Endothelial cell of umbilical vein (primary cell): ENCODE measurements around the gene ANGEL2. TPM values are rescaled to one million over a fixed set of nuclear protein-coding genes. Genes with fewer than 3 reads are reported as not detected.

ENCODE experiments used
- BruUV-seq: library from RNA; stranded (reverse); fragments of 400-500 nt; replicated peaks from 2 replicates; lab custom pipeline; 2021; lab: Mats Ljungman, UMichigan
- CTCF ChIA-PET: fragments of 300-600, 350-600 bp; sonication (Branson Sonifier 250); formaldehyde crosslinking; loops from one replicate; lab custom pipeline; 2021; ENCODE audit warnings: antibody characterized with exemption, inconsistent platforms; lab: Charles Lee
- POLR2A ChIA-PET: fragments of 300-600, 350-600 bp; sonication (Branson Sonifier 250); formaldehyde crosslinking; loops from one replicate; lab custom pipeline; 2021; ENCODE audit warnings: antibody characterized with exemption, inconsistent platforms; lab: Charles Lee
- DNase-seq: peaks from one replicate; pipeline ENCODE4 v3.0.0-alpha.2; 2011; ENCODE audit warnings: low read depth, low spot score
- FAIRE-seq: peaks from 2 replicates; lab custom pipeline; 2011; peaks lifted over from hg19 to GRCh38; lab: Jason Lieb, UNC
- H2AFZ ChIP-seq: 2 replicates; pipeline ENCODE4 v1.6.0; 2012; ENCODE audit warnings: low read depth, low read length, control low read depth, inconsistent platforms
- H3K27ac ChIP-seq: 2 replicates; pipeline ENCODE4 v1.5.1; 2011; ENCODE audit warnings: low read depth, mild to moderate bottlenecking, control low read depth, low read length, moderate library complexity; ENCODE audit not compliant: insufficient read depth
- H3K27me3 ChIP-seq, 2 experiments: 2 replicates each; pipeline versions ENCODE4 v1.6.0 to v1.6.1; 2011; ENCODE audit warnings: low read length in 2 of 2, mixed read lengths in 1 of 2; ENCODE audit not compliant: control insufficient read depth in 2 of 2, insufficient read depth in 2 of 2
- H3K36me3 ChIP-seq, 2 experiments: 2 replicates in 1 of 2; 3 replicates in 1 of 2; pipeline ENCODE4 v1.5.1; 2011; ENCODE audit warnings: low read length in 2 of 2, mild to moderate bottlenecking in 1 of 2, moderate library complexity in 1 of 2; ENCODE audit not compliant: control insufficient read depth in 2 of 2, insufficient read depth in 2 of 2; ENCODE audit errors: extremely low read depth in 1 of 2
- H3K4me1 ChIP-seq: 3 replicates; pipeline ENCODE4 v1.5.1; 2011; ENCODE audit warnings: mild to moderate bottlenecking, low read length; ENCODE audit not compliant: control insufficient read depth, insufficient read depth; ENCODE audit errors: extremely low read depth
- H3K4me2 ChIP-seq: 2 replicates; pipeline ENCODE4 v1.6.1; 2011; ENCODE audit warnings: low read length, control low read depth, mixed read lengths; ENCODE audit not compliant: insufficient read depth
- H3K4me3 ChIP-seq, 3 experiments: fragments of 200-600 bp in 1 of 3; sonication (generic), shearing (Covaris generic) in 1 of 3; replicated peaks in 1 of 3; 2 replicates each; pipeline ENCODE4 v1.5.1; 2011 to 2016; ENCODE audit warnings: control low read depth in 3 of 3, low read length in 3 of 3, mild to moderate bottlenecking in 2 of 3, inconsistent platforms in 1 of 3, low read depth in 1 of 3, moderate library complexity in 1 of 3; ENCODE audit not compliant: insufficient read depth in 1 of 3
- H3K79me2 ChIP-seq: 2 replicates; pipeline ENCODE4 v1.6.0; 2012; ENCODE audit warnings: low read length, inconsistent platforms; ENCODE audit not compliant: control insufficient read depth, insufficient read depth
- H3K9ac ChIP-seq: replicated peaks from 2 replicates; pipeline ENCODE3; 2011; ENCODE audit warnings: low read length, control low read depth; ENCODE audit not compliant: insufficient read depth; ENCODE audit errors: extremely low read depth
- H3K9me1 ChIP-seq: replicated peaks from 3 replicates; pipeline ENCODE4 v1.6.0; 2011; ENCODE audit warnings: mild to moderate bottlenecking, low read length; ENCODE audit not compliant: control insufficient read depth, insufficient read depth; ENCODE audit errors: extremely low read depth
- H3K9me3 ChIP-seq: replicated peaks from 2 replicates; pipeline ENCODE4 v1.5.1; 2012; ENCODE audit warnings: low read length, inconsistent platforms; ENCODE audit not compliant: control insufficient read depth, insufficient read depth
- H4K20me1 ChIP-seq: replicated peaks from 2 replicates; pipeline ENCODE3; 2011; ENCODE audit warnings: mild to moderate bottlenecking, low read length; ENCODE audit not compliant: control insufficient read depth, insufficient read depth; ENCODE audit errors: extremely low read depth
- CTCF ChIP-seq, 2 donors: IDR thresholded peaks; 1 replicate in 1 of 2; 2 replicates in 1 of 2; pipeline ENCODE4 v1.5.1; 2011; ENCODE audit warnings: low read length in 2 of 2, mild to moderate bottlenecking in 2 of 2, moderate library complexity in 2 of 2, control low read depth in 1 of 2, inconsistent platforms in 1 of 2, low read depth in 1 of 2; ENCODE audit not compliant: insufficient read depth in 1 of 2; ENCODE audit errors: extremely low read depth in 1 of 2
- EZH2 ChIP-seq: IDR thresholded peaks from 2 replicates; pipeline ENCODE4 v1.6.1; 2012; ENCODE audit warnings: borderline replicate concordance, low read depth, mild to moderate bottlenecking, moderate library complexity, low read length, inconsistent platforms; ENCODE audit not compliant: severe bottlenecking
- FOS ChIP-seq: IDR thresholded peaks from 2 replicates; pipeline ENCODE4 v1.6.1; 2011; ENCODE audit warnings: mild to moderate bottlenecking, low read length, moderate library complexity, borderline replicate concordance; ENCODE audit not compliant: insufficient read depth
- GATA2 ChIP-seq: IDR thresholded peaks from 2 replicates; pipeline ENCODE4 v1.7.0; 2011; ENCODE audit warnings: low read depth, mild to moderate bottlenecking, moderate library complexity, mixed read lengths, low read length; ENCODE audit not compliant: insufficient read length, insufficient read depth
- JUN ChIP-seq: IDR thresholded peaks from 2 replicates; pipeline ENCODE4 v1.6.1; 2011; ENCODE audit warnings: borderline replicate concordance, low read depth; ENCODE audit not compliant: insufficient read length, insufficient read depth
- MYC ChIP-seq: IDR thresholded peaks from one replicate; pipeline ENCODE4 v1.6.1; 2011; ENCODE audit warnings: mild to moderate bottlenecking, low read depth, low read length
- POLR2A ChIP-seq: IDR thresholded peaks from 2 replicates; pipeline ENCODE4 v1.6.1; 2012; ENCODE audit warnings: low read depth, mild to moderate bottlenecking, control low read depth, low read length
- POLR2AphosphoS5 ChIP-seq: IDR thresholded peaks from 2 replicates; pipeline ENCODE4 v1.6.1; 2012; ENCODE audit warnings: low read depth, mild to moderate bottlenecking, control low read depth, low read length, moderate library complexity; ENCODE audit not compliant: insufficient read depth
- dilution Hi-C: fragments of 300-500 bp; cut with MboI; formaldehyde crosslinking; loops from one replicate; pipeline ENCODE4 v1.15.0; 2019; ENCODE audit warnings: low sequenced_read_pairs; ENCODE audit not compliant: extremely low pct_ligation_motif_present
- intact Hi-C: fragments of 100-400 bp; cut with micrococcal nuclease; formaldehyde crosslinking; loops from one replicate; pipeline ENCODE4 v1.10.0; 2022
- polyA plus RNA-seq, 4 experiments: library from polyadenylated mRNA; depleted of rRNA in 3 of 4; stranded (reverse) in 3 of 4; unstranded in 1 of 4; fragments of >200 nt; gene quantifications; 2 replicates each; pipeline versions ENCODE4 v1.2.1 to v1.2.3, GENCODE V29; 2011 to 2012; ENCODE audit warnings: missing spikeins in 1 of 4
- total RNA-seq: library from RNA; stranded (reverse); gene quantifications from 2 replicates; pipeline ENCODE4 v1.2.3, GENCODE V29; 2021
- TF ChIP-seq, protein P1 (sequence below): IDR thresholded peaks from 2 replicates; pipeline ENCODE4 v1.6.1; 2011; ENCODE audit not compliant: insufficient read depth, insufficient read length

ANGEL2 gene
- total and polyA plus RNA-seq, 2 donors (not counting 3 experiments of a cell fraction or from before 2014, with no cell fraction given) = 11.9 to 39.1 TPM

GRCh38 chr1:212951947-212952640, 63.6 kb downstream of the ANGEL2 start:
- ChIA-PET POLR2A (no interaction called here), CTCF (interaction anchor here (2.4 kb wide), 1 partner anchor 287 kb away, joined by 7 read pairs; no protein-coding TSS in a partner anchor)
- H3K9ac ChIP-seq = no peak overlapping the region
- no peak overlapping the region for H3K27ac ChIP-seq
- peaks cover 9% of the 10 kb centered on the region for H3K4me1 ChIP-seq
- BruUV-seq = no TSS peak
- H3K4me3 ChIP-seq = no peak overlapping the region
- no peak overlapping the region for H3K4me2 ChIP-seq
- no peaks in the 10 kb centered on the region for H4K20me1 ChIP-seq
- H2AFZ ChIP-seq = no peak overlapping the region
- H3K27me3 ChIP-seq = peaks cover 12 to 13% of the 10 kb centered on the region in 2 experiments
- intact Hi-C loops (loop anchor here (2.0 kb wide), 2 partner anchors 13 to 63 kb away; partner anchors contain the start of gene ANGEL2), dilution Hi-C loops (no loop called here)
- TF ChIP-seq POLR2AphosphoS5 (no peak), POLR2A (no peak), FOS (no peak), GATA2 (no peak), MYC (no peak), JUN (no peak), EZH2 (no peak), CTCF (IDR thresholded peaks at IDR 0.05; ENCODE audit: extremely low read depth in 1 of 2, insufficient read depth in 1 of 2, low read depth in 1 of 2, low read length in 2 of 2) (no peak)
- TF ChIP-seq, protein P1, sequence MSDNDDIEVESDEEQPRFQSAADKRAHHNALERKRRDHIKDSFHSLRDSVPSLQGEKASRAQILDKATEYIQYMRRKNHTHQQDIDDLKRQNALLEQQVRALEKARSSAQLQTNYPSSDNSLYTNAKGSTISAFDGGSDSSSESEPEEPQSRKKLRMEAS = no peak
- H3K79me2 ChIP-seq = no peaks in the 10 kb centered on the region
- no peaks in the 10 kb centered on the region for H3K9me1 ChIP-seq
- no peak for FAIRE-seq
- DNase-seq = no peak
- no peaks in the 10 kb centered on the region for H3K9me3 ChIP-seq
- no peaks in the 10 kb centered on the region for H3K36me3 ChIP-seq
